GM18507 (cell line): ENCODE results near the gene MYO1G.
A peak's percentile ranks its signal among the peaks of the same experiment; 100 is the strongest.

Source experiments
- DNase-seq: peaks from one replicate; pipeline ENCODE4 v3.0.0; 2011; ENCODE audit warnings: low read depth; ENCODE audit not compliant: insufficient read length; ENCODE audit errors: extremely low spot score
- FAIRE-seq: peaks from 2 replicates; lab custom pipeline; 2011; peaks lifted over from hg19 to GRCh38; lab: Jason Lieb, UNC

MYO1G gene

GRCh38 chr7:44983742-44984477 lies 5.1 kb upstream of the MYO1G start:
- FAIRE-seq, result no peak
- DNase-seq, result no peak

DNA sequence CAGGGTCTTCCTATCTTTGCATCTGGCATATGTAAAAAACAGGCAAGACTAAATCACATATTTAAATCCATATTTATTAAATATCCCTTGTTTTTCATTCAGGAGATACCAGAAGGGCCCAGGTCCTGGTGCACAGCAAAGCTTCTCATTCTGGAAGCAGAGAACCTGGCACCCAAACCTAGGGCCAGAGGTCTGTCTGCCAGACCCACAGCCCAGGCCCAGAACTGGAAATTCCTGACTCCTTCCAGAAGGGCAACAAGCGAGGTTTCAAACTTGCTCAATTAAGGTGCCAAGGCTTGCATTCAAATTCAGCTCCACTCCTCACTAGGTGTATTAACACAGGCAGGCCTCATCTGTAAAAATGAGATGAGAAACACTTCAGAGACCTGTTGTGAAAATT lies 4.2 kb upstream of the MYO1G start:
- DNase-seq (no peak), FAIRE-seq (no peak)

GRCh38 chr7:44982535-44982923 lies 3.7 kb upstream of the MYO1G start:
- DNase-seq (no peak), FAIRE-seq (no peak)

- DNase-seq, result no peak
- no peak for FAIRE-seq
Measured at GRCh38 chr7:44981035-44981706, 2.4 kb upstream of the MYO1G start.

DNA sequence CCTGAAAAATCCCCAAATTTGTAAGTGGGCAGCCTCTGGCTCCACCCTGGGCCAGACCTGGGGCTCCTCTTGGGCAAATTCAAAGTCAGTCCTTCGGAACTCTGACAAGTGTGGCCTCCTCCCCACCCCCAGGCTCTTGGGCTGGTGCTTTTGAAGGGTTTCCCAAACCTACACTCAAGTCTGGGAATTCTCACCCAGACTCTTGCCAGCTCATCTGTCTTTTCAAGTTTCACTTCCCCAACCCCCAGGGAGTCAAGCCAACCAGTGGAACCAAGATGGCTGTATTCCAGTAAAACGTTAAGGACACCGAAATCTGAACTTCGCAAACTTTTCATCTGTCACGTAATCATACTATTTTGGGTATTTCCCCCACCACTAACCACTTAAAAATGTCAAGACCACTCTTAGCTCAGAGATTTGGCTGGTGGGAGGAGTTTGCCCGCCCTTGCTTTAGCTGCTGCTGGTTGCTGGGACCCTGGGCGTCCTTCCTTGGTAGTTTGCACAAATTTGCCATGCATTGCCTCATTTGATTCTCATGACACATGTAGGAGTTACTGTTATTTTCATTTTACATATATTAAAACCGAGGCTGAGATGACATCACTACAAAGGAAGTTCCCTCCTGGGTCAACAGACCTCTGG lies 1.7 kb upstream of the MYO1G start:
- DNase-seq (no peak), FAIRE-seq (peak; percentile 91)

GRCh38 chr7:44979481-44980392 lies 922 bp upstream of the MYO1G start:
- FAIRE-seq, result peak; percentile 29
- no peak for DNase-seq

DNA sequence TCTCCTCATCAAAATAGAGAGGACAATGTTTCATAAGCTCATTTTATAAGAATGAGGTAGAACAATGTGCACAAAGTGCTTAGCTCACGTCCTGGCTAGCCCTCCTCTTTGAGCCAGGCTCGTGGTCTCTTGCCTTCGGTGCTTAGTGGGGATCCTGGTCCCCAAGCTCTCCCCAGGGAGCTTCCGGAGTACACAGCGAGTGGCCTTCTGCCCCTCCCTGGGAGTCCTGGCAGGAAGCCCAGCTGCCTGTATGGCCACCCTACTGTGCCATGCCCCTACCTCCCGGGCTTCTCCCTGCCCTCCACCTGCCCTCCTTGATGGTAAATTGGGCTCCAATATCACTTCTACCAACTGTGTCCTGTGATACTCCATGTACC lies 868 bp downstream of the MYO1G start:
- FAIRE-seq (no peak), DNase-seq (no peak)

DNA sequence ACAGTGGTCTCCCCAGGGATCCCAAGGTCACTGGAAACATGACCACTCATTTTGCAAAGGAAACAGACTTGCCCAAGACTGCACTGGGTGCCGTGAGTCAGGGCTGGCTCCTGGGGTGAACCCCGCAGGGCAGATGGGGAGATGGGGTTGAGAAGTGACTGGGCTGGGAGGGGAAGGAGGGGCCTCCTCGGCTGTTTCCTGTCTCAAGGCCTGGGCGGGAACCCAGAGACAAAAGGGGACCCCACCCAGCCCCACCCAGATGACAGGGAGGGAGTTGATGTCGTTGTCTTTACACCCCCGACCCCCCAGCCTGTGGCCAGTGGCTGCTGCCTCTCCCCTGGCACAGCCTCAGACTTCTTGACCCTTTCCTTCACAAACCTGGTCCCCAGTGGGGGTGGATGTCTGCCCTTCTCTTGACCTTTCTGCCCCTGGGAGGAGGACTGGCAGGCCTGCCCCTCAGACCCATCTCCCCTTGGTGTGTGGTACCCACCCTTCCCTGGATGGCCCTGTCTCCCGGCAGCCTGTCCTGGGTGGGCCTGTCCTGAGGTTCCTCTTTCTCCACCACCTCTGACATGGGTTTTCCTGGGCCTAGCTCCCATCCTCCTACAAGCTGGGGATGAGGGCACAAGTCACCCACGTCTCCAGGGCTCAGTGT lies 1.4 kb downstream of the MYO1G start:
- FAIRE-seq, result peak; percentile 70

GRCh38 chr7:44976746-44977196 lies 2.0 kb downstream of the MYO1G start:
- no peak for DNase-seq
- FAIRE-seq, result no peak

More for the DNA sequence above, 1.4 kb downstream of the MYO1G start:
- DNase-seq, result no peak

DNA sequence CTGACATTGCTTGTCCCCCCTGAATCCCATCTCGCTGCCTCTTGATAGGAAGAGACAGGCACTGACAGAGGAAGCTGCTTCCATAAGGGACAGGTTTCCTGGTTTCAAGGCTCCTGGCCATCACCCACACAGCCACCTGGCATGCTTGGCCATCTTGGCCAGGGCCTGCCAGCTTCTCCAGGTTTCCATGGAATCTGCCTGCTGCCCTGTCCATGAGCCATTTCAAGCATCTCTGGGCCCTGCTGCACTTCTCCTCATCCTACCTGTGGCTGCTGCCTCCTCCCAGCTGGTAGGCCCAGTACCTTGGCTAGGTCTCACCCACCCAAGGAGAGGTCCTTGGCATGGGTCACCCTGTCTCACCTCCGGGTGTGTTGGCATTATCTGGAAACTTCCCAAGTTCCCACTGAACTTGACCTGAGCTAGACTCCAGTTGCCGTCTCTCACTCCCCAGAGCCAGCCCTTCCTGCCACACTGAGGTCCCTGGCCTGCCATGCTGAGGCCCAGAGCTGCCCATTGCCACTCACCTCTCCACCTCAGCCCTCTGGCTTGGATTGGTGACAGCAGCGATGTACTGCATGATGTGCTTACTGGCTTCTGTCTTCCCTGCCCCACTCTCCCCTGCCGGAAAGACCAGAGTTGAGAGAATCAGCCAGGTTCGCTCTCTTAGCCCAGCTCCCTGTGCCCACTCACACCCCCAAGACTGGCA lies 2.6 kb downstream of the MYO1G start:
- DNase-seq (no peak), FAIRE-seq (no peak)

- FAIRE-seq (no peak), DNase-seq (no peak)
Measured at GRCh38 chr7:44975331-44976039, 3.3 kb downstream of the MYO1G start.

DNA sequence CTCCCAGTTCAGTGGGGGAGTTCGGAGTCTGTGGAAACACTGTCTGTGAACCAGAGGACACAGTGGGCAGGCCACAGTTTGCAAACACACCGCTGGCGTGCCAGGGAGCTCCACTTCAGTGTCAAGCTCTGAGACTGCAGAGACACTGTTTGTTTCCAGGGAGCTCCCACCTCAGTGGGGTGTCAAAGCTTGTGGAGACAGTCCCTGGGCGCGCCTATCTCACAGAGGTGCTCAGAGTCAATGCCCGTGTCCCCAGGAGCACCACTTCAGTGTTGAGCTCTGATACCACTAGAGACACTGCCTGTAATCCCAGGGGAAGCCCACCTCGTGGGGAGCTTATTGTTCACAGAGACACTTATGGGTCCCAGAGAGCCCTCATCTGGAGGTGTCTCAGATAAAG lies 4.3 kb downstream of the MYO1G start:
- DNase-seq (no peak), FAIRE-seq (no peak)

- DNase-seq (no peak), FAIRE-seq (no peak)
Measured at GRCh38 chr7:44973610-44974401, 5.0 kb downstream of the MYO1G start.

GRCh38 chr7:44972562-44972961 lies 6.3 kb downstream of the MYO1G start:
- DNase-seq, result no peak
- no peak for FAIRE-seq

- FAIRE-seq (no peak), DNase-seq (no peak)
Measured at GRCh38 chr7:44971902-44972441, 6.8 kb downstream of the MYO1G start.

DNA sequence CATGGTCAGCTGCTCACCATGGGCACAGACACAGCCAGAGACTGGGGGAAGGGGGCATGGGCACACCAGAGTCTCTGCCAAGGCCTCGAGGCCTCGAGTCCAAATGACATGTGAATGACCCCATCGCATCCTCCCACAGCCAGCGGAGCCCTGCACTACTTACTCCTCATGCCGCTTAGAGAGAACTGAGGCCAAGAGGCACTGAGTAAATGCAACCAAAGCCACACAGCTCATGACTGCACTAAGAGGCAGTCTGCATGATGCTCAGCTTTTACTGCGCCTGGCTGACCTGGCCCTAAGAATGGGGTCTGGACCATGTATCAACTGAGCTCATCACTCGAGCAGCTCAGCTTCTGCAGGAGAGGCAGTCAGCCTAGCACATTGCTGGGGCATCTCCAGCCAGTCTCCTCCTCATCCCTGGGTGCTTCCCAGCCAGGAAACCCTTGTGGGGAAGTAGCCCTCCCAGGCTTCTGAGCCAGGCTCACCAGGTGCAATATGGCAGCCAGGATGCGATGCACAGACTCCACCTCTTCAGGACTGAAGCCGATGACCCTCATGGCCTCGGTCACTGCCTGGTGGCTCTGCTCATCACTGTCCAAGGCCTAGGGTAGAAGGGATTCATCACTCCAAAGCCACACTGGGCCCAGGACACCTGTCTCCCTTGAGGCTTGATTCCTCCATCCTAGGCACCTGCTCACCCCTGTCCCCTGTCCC lies 7.5 kb downstream of the MYO1G start:
- no peak for DNase-seq
- no peak for FAIRE-seq
